Measurements from ENCODE around the gene S100A4.
"Not testable (repeated sequence)": the region's sequence is repeated elsewhere in the genome, so short reads cannot be mapped to it uniquely, and the experiment has no call there.

S100A4 gene

DNA sequence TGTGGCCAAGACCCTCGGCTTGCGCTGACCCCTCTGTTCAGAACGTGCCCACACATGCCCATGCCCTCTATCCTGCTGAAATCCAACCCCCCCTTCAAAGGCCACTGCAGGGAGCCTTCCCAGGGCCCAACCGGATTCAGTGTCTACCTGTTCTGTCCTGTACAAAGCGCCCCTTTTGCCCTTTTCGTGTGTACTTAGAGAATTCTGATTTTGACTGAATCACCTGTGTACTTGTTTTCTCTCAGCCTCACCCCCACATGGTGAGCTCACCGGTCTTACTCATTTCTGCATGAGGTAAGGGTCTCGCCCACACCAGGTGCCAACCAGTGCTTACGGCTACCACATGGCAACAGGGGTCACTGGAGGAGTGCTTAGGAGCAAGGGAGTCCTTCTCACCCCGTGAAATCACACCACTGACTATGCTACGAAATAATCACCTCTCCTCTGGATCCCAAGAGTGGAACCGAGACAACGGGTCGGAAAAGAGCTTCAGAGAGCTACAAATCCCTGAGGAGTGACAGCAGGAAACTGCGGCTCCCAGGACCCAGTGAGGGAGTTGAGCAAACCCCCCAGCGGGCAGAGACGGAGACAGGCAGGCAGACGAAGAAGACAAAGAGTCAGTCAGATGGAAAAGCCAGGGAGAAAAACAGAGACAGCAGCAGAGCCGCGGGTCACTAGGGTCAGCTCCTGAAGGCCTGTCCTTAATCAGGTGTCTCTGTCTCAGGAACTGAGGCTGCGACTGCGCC, 22.2 kb upstream of the S100A4 start:
- peak in 1 of 2 donors; percentile 61 for DNase-seq (ENCODE audit: low read depth in 2 of 2)
- H3K4me3 ChIP-seq (replicated peaks in 1 of 2; ENCODE audit: low read depth in 2 of 2, low read length in 2 of 2): no peak overlapping the region
- TF ChIP-seq, protein P1, sequence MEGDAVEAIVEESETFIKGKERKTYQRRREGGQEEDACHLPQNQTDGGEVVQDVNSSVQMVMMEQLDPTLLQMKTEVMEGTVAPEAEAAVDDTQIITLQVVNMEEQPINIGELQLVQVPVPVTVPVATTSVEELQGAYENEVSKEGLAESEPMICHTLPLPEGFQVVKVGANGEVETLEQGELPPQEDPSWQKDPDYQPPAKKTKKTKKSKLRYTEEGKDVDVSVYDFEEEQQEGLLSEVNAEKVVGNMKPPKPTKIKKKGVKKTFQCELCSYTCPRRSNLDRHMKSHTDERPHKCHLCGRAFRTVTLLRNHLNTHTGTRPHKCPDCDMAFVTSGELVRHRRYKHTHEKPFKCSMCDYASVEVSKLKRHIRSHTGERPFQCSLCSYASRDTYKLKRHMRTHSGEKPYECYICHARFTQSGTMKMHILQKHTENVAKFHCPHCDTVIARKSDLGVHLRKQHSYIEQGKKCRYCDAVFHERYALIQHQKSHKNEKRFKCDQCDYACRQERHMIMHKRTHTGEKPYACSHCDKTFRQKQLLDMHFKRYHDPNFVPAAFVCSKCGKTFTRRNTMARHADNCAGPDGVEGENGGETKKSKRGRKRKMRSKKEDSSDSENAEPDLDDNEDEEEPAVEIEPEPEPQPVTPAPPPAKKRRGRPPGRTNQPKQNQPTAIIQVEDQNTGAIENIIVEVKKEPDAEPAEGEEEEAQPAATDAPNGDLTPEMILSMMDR (IDR thresholded peaks at IDR 0.05; ENCODE audit: low read depth, low read length): no peak

DNA sequence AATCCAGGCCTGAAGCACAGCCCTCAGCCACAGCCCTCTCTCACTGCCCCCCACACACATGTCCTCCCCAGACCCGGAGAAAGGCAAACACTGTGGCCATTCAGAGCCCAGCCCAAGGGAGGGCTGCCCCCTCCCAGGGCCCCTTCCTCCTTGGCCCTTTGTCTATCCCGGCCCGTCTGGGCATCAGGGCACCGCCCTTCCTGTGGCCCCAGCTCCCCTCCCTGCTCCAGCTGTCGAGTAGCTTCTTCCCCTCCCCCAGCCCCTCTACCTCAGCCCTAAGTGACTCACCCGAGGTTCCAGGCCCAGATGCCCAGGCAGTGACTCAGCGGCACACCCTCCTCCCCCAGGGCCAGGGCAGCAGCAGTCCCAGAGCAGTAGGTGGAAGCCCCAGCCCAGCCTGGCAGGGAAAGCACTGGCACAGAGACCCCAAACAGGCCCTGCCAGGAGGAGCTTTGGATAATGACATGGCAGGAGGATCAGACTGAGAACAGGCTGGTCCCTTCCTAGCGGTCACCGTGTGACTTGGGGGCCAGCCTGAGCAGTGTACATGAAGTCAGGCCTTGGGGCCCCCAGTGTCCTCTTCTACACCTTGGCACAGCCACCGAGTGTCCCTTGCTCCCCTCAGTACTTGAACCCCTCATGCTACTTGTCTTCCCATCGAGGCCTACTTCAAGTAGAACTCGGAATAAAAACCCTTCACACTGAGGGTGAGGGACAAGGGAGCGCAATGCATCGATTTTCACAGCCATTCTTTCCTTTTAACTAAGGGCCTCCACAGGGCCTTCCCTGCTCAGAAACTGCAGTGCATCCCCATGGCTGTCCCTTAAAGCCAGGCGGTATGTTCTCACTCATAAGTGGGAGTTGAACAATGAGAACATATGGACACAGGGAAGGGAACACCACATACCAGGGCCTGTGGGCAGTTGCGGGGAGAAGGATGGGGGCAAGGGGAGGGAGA, 21.1 kb upstream of the S100A4 start:
- TF ChIP-seq, protein P1 (IDR thresholded peaks at IDR 0.05; ENCODE audit: low read depth, low read length): no peak
- DNase-seq (ENCODE audit: low read depth in 2 of 2): peak; percentile 99
- peak overlapping the region in 1 of 2 donors; percentile 14 for H3K4me3 ChIP-seq (replicated peaks in 1 of 2; ENCODE audit: low read depth in 2 of 2, low read length in 2 of 2)

DNA sequence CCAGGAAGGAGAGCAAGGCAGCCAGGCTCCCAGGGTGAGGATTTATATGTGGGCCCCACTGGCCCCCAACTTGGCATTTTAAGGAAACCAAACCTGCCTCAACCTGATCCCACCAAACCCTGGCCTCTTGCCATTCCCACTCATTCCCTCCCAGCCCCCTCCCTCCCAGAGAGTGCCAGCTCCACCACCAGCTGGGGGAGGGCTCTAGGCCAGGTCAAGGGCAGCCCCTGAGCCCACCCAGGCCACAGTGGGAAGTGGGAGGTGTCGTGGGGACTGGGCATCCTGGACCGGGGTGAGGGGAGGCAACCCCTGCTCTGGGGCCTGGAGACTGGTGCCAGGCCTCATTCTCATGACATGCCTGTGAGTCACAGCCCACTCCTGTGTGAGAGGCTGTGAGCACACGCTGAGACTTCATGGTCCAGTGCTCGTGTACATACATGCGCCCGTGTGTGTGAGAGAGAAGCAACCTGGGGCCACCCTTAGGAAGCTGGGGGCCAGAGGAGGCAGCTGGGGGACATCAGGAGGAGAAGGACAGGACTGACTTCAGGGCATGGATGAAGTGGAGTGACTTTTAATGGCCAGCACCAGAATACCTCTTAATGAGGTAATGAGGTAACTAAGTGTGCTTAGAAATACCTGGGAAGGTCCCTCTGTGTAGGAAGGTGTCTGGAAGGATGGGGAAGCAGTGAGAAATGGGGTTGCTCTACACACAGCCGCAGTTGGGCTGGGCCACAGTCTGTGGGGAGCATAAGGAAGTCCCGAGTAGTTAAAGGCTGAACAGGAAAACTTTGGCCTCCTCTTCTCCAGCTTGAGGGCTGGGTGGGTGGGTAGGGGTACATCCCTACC, 20.1 kb upstream of the S100A4 start, which contains the start of gene S100A2:
TSS of gene S100A2 (minus strand) at position 316 of the 846 bp plus-strand sequence. CDS start 1,967 bp downstream, outside the sequence.
- DNase-seq (ENCODE audit: low read depth in 2 of 2): peak; percentile 86 to 97
- H3K4me3 ChIP-seq (replicated peaks in 1 of 2; ENCODE audit: low read depth in 2 of 2, low read length in 2 of 2): peak within 1 kb of the TSS in 1 of 2 donors; percentile 14
- TF ChIP-seq, protein P1 (IDR thresholded peaks at IDR 0.05; ENCODE audit: low read depth, low read length): no peak

DNA sequence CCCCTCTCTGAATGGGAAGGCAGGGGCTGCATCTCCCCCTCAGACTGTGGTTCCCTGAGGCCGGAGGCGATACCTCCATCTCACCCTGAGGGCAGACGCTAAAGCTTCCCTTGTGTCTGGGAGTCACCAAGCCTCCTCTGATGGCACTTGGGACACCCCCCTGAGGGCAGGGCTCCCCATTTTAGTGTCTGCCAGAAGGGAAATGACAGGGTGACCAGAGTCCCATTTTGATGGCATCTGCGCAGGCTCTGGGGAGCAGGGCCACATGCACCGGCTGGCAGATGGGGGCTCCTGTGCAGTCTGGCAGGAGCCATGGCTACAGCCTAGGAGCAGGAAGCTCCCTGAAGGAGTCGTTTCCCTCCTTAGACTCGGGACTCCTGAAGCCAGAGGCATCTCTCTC, 18.4 kb upstream of the S100A4 start:
- no peak for DNase-seq (ENCODE audit: low read depth in 2 of 2)
- H3K4me3 ChIP-seq (replicated peaks in 1 of 2; ENCODE audit: low read depth in 2 of 2, low read length in 2 of 2): no peak overlapping the region
- TF ChIP-seq, protein P1 (IDR thresholded peaks at IDR 0.05; ENCODE audit: low read depth, low read length): no peak

DNA sequence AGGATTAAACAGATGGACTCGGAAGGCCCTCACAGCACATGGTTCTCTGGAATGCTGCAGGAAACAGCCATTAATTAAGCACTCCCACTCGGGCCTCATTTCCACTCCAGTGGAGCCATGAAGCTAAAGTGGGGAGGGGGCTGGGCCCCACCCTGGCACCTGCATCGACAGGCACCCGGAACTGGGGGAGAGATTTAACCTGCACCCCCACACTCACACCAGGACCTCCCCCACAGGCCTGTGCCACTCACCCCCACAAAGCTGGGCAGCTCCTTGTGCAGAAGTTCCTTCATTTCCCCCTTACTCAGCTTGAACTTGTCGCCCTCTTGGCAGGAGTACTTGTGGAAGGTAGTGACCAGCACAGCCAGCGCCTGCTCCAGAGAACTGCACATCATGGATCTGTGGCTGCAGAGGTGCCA, 17.9 kb upstream of the S100A4 start:
- DNase-seq (ENCODE audit: low read depth in 2 of 2): no peak
- TF ChIP-seq, protein P1 (IDR thresholded peaks at IDR 0.05; ENCODE audit: low read depth, low read length): no peak
- no peak overlapping the region for H3K4me3 ChIP-seq (replicated peaks in 1 of 2; ENCODE audit: low read depth in 2 of 2, low read length in 2 of 2)

DNA sequence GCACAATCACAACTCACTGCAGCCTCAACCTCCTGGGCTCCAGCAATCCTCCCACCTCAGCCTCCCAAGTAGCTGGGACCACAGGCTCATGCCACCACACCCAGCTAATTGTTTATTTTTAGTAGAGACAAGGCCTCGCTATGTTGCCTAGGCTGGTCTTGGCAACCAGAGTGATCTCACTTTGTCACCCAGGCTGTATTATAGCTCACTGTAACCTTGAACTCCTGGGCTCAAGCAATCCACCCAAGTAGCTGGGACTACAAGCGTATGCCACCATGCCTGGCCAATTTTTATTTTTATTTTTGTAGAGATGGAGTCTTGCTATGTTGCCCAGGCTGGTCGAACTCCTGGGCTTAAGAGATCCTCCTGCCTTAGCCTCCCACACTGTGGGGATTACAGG, 16.4 kb upstream of the S100A4 start:
- DNase-seq (ENCODE audit: low read depth in 2 of 2); H3K4me3 ChIP-seq (replicated peaks in 1 of 2; ENCODE audit: low read depth in 2 of 2, low read length in 2 of 2): not testable (repeated sequence)
